Naive thymus-derived CD4-positive, alpha-beta T cell (primary cell): ENCODE measurements around the gene TMPRSS13. TPM values are rescaled to one million over a fixed set of nuclear protein-coding genes. Genes with fewer than 3 reads are reported as not detected.

Experiments used
- ATAC-seq: fragments of 150-1000 bp; cut with Tn5 transposase; 2 replicates; pipeline ENCODE4 v1.10.0; 2021; ENCODE audit warnings: mild to moderate bottlenecking, moderate library complexity
- CTCF ChIA-PET: fragments of 350-600 bp; sonication (Branson Sonifier 250); formaldehyde crosslinking; loops from one replicate; lab custom pipeline; 2021; ENCODE audit warnings: antibody characterized with exemption; lab: Charles Lee
- POLR2A ChIA-PET: fragments of 350-600 bp; sonication (Branson Sonifier 250); formaldehyde crosslinking; loops from one replicate; lab custom pipeline; 2021; ENCODE audit warnings: antibody characterized with exemption, inconsistent platforms; lab: Charles Lee
- DNase-seq, 9 donors: peaks; one replicate each; pipeline versions ENCODE4 v3.0.0 to v3.0.0-alpha.2; 2020 to 2022; ENCODE audit warnings: mixed read lengths in 1 of 9
- H3K27ac ChIP-seq: one replicate; pipeline ENCODE4 v1.7.0; 2013; ENCODE audit warnings: mild to moderate bottlenecking, low read depth, low read length, moderate library complexity
- H3K27me3 ChIP-seq, 2 donors: one replicate each; pipeline ENCODE4 v1.7.0; 2013; ENCODE audit warnings: low read length in 2 of 2, mild to moderate bottlenecking in 2 of 2, moderate library complexity in 2 of 2; ENCODE audit not compliant: control insufficient read depth in 2 of 2, insufficient read depth in 2 of 2
- H3K36me3 ChIP-seq, 3 experiments: 1 replicate in 2 of 3; 2 replicates in 1 of 3; pipeline ENCODE4 v1.7.0; 2013; ENCODE audit warnings: low read length in 3 of 3, mild to moderate bottlenecking in 3 of 3, moderate library complexity in 1 of 3; ENCODE audit not compliant: insufficient read depth in 3 of 3, control insufficient read depth in 2 of 3
- H3K4me1 ChIP-seq, 2 donors: one replicate each; pipeline ENCODE4 v1.7.0; 2013; ENCODE audit warnings: low read length in 2 of 2, mild to moderate bottlenecking in 2 of 2, moderate library complexity in 1 of 2; ENCODE audit not compliant: control insufficient read depth in 2 of 2, insufficient read depth in 2 of 2
- H3K4me3 ChIP-seq: 2 replicates; pipeline ENCODE4 v1.7.0; 2013; ENCODE audit warnings: mild to moderate bottlenecking, low read length
- H3K9me3 ChIP-seq, 3 experiments: 1 replicate in 2 of 3; 2 replicates in 1 of 3; pipeline ENCODE4 v1.7.0; 2013; ENCODE audit warnings: low read length in 3 of 3; ENCODE audit not compliant: control insufficient read depth in 2 of 3
- H3K27ac Mint-ChIP-seq, 9 donors: one replicate each; pipeline ENCODE4 v1.8.0; 2020 to 2022; ENCODE audit warnings: mixed read lengths in 9 of 9, mild to moderate bottlenecking in 8 of 9, moderate library complexity in 5 of 9, inconsistent platforms in 2 of 9
- H3K27me3 Mint-ChIP-seq, 5 donors: one replicate each; pipeline ENCODE4 v1.8.0; 2021 to 2022; ENCODE audit warnings: mixed read lengths in 5 of 5, mild to moderate bottlenecking in 1 of 5
- H3K36me3 Mint-ChIP-seq, 5 donors: one replicate each; pipeline ENCODE4 v1.8.0; 2020 to 2022; ENCODE audit warnings: mixed read lengths in 5 of 5, mild to moderate bottlenecking in 3 of 5, inconsistent platforms in 1 of 5
- H3K4me1 Mint-ChIP-seq, 7 donors: one replicate each; pipeline ENCODE4 v1.8.0; 2020 to 2022; ENCODE audit warnings: mixed read lengths in 7 of 7, mild to moderate bottlenecking in 3 of 7, inconsistent platforms in 1 of 7
- H3K4me3 Mint-ChIP-seq, 10 donors: one replicate each; pipeline ENCODE4 v1.8.0; 2020 to 2022; ENCODE audit warnings: mild to moderate bottlenecking in 10 of 10, mixed read lengths in 10 of 10, moderate library complexity in 6 of 10, inconsistent platforms in 2 of 10
- H3K9me3 Mint-ChIP-seq, 11 donors: one replicate each; pipeline ENCODE4 v1.8.0; 2020 to 2022; ENCODE audit warnings: mixed read lengths in 11 of 11, mild to moderate bottlenecking in 4 of 11, inconsistent platforms in 1 of 11, moderate library complexity in 1 of 11
- intact Hi-C, 2 donors: fragments of 100-400 bp; cut with micrococcal nuclease; formaldehyde crosslinking; loops; one replicate each; pipeline ENCODE4 v1.15.1; 2023
- polyA plus RNA-seq, 2 donors: library from polyadenylated mRNA; unstranded; fragments of 300-500 nt; fragmentation: Illumina TruSeq; gene quantifications; one replicate each; pipeline ENCODE4 v1.2.3, GENCODE V29; 2021
- total RNA-seq, 6 experiments: library from RNA in 5 of 6; stranded (reverse) in 5 of 6; gene quantifications; 1 replicate in 5 of 6; 2 replicates in 1 of 6; pipeline ENCODE4 v1.2.3 and lab custom pipeline; 2021 to 2026

TMPRSS13 gene
- total and polyA plus RNA-seq, 7 experiments from 2014 or later = 0.47 to 4.1 (median 3.0) TPM

DNA sequence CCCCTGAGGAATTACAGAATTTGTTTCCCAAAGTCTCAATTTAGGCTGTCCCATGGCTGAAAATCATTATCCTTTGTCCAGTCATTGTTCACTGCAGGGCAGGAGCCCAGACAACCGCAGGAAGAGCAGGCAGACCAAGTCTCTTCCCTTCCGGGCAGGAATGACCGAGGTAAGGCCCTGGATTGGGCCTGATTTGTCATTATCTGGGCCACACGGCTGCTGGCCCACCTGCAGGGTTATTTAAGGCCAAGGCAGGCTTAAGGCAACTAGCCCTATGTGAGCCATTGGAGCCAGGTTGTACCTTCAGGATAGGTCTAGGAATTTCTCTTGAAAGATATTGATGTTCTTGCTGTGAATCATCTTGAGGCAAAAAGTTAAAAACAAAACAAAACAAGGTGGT is 47.2 kb upstream of the TMPRSS13 start:
- H3K27ac Mint-ChIP-seq = peak overlapping the region in 5 of 9 donors; percentile 2 to 86 (median 41)
- DNase-seq (no peak), ATAC-seq (no peak)
- Histone ChIP-seq H3K4me3 (no peak overlapping the region), H3K9me3 (no peaks in the 10 kb centered on the region), H3K4me1 (peaks cover 47 to 50% of the 10 kb centered on the region in 2 donors), H3K36me3 (no peaks in the 10 kb centered on the region), H3K27me3 (no peaks in the 10 kb centered on the region), H3K27ac (no peak overlapping the region)
- peaks cover 47 to 80% (median 76%) of the 10 kb centered on the region in 7 donors for H3K4me1 Mint-ChIP-seq
- intact Hi-C loops = loop anchor here in 1 of 2 donors (1.0 kb wide), 1 partner anchor 10 kb away; the partner anchor contains the start of gene IL10RA
- H3K27me3 Mint-ChIP-seq = no peaks in the 10 kb centered on the region
- peak overlapping the region in 6 of 10 donors; percentile 10 to 93 (median 86) for H3K4me3 Mint-ChIP-seq
- peaks cover 0 to 14% (median 0%) of the 10 kb centered on the region in 11 donors for H3K9me3 Mint-ChIP-seq
- peaks cover 0 to 59% (median 7%) of the 10 kb centered on the region in 5 donors for H3K36me3 Mint-ChIP-seq
- ChIA-PET CTCF (interaction anchor here (0.6 to 1.3 kb wide), 4 partner anchors 16 to 77 kb away, joined by 3 to 4 read pairs (median 3); no protein-coding TSS in a partner anchor), POLR2A (interaction anchor here (0.6 to 16.0 kb wide), 3 partner anchors 11 to 591 kb away, joined by 3 to 302 read pairs (median 28); partner anchors contain the start of gene IL10RA)

DNA sequence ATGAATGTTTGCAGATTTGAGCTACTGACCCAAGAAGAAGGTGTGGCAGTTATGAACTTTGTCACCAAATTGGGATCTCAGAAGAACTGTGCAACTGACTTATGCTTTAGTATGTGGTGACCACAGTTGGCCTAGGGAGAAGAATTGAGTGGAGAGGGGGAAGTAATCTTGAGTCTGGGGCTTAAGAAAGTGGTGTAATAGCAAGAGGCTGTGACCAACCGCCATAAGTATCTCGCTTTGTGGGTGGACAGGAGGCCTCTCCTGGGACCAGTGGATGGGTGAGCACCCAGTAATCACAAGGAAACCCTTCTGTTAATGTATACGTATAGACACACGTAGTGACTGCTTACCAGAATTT is 44.3 kb upstream of the TMPRSS13 start:
- H3K36me3 Mint-ChIP-seq = peaks cover 0 to 56% (median 7%) of the 10 kb centered on the region in 5 donors

DNA sequence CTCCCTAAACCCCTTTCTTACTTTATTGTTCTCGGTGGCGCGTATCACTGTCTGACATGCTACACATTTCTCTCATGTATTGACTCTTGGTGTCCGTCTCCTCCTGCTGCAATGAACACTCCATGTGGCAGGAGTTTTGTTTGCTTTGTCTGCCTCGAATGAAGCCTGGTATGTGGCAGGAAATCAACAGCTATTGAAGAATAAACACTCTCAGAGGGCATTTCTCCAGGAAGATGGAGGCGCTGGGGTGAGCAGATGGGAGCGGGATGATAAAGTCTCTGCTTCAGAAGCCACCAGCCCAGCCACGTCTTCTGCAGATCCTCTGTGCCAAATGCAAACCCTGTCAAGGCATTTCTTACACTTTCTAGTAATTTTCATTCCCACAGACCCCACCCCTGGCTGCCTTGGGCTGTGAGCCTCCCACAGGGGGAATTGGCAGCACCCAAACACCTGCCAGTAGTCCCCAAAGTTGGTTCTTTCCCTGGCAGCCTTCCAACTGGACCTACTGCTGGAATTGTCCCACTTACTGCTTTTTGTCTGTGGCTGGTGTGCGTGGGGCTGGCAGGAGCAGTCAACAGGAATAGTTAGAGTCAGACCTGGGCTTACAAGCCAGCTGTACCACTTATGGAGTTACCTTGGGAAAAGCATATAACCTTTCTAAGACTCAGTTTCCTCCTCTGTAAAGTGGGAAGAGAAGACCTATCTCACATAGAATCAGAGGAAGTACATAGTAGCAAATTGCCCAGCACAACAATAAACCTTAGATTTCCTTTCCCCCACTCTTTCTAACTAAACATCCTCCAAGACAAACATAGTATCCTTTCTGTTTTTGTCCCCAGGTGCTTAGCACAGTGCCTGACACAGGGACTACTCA is 43.7 kb upstream of the TMPRSS13 start:
- Histone ChIP-seq H3K4me3 (no peak overlapping the region), H3K9me3 (no peaks in the 10 kb centered on the region), H3K36me3 (no peaks in the 10 kb centered on the region), H3K27me3 (no peaks in the 10 kb centered on the region), H3K27ac (no peak overlapping the region), H3K4me1 (peaks cover 51 to 67% of the 10 kb centered on the region in 2 donors)
- Mint-ChIP-seq H3K9me3 (peaks cover 0 to 11% (median 0%) of the 10 kb centered on the region in 11 donors), H3K27me3 (no peaks in the 10 kb centered on the region), H3K4me1 (peaks cover 51 to 89% (median 87%) of the 10 kb centered on the region in 7 donors), H3K27ac (peak overlapping the region in 8 of 9 donors; percentile 29 to 80 (median 64)), H3K36me3 (peaks cover 0 to 55% (median 3%) of the 10 kb centered on the region in 5 donors), H3K4me3 (peak overlapping the region in 8 of 10 donors; percentile 19 to 75 (median 24))
- ChIA-PET CTCF (interaction anchor here (0.9 kb wide), 1 partner anchor 25 kb away, joined by 3 read pairs; no protein-coding TSS in a partner anchor), POLR2A (interaction anchor here (0.6 to 1.9 kb wide), 7 partner anchors 10 to 281 kb away, joined by 3 to 14 read pairs (median 4); no protein-coding TSS in a partner anchor)
- intact Hi-C loops = no loop called here
- no peak for ATAC-seq
- no peak for DNase-seq

More for the DNA sequence above, 44.3 kb upstream of the TMPRSS13 start:
- ATAC-seq (peak; percentile 24), DNase-seq (no peak)
- no peaks in the 10 kb centered on the region for H3K36me3 ChIP-seq
- H3K27ac Mint-ChIP-seq = peak overlapping the region in 6 of 9 donors; percentile 5 to 80 (median 50)
- CTCF ChIA-PET = interaction anchor here (0.7 to 1.4 kb wide), 3 partner anchors 22 to 26 kb away, joined by 3 to 4 read pairs (median 3); no protein-coding TSS in a partner anchor
- intact Hi-C loops = no loop called here
- H3K27me3 Mint-ChIP-seq = no peaks in the 10 kb centered on the region
- no peaks in the 10 kb centered on the region for H3K9me3 ChIP-seq
- H3K4me1 ChIP-seq = peaks cover 51 to 69% of the 10 kb centered on the region in 2 donors
- POLR2A ChIA-PET = interaction anchor here (0.6 to 1.9 kb wide), 6 partner anchors 10 to 280 kb away, joined by 3 to 14 read pairs (median 5); no protein-coding TSS in a partner anchor
- no peak overlapping the region for H3K27ac ChIP-seq
- peaks cover 52 to 91% (median 87%) of the 10 kb centered on the region in 7 donors for H3K4me1 Mint-ChIP-seq
- peaks cover 0 to 14% (median 0%) of the 10 kb centered on the region in 11 donors for H3K9me3 Mint-ChIP-seq
- H3K4me3 Mint-ChIP-seq = peak overlapping the region in 7 of 10 donors; percentile 19 to 75 (median 24)
- no peak overlapping the region for H3K4me3 ChIP-seq
- no peaks in the 10 kb centered on the region for H3K27me3 ChIP-seq

DNA sequence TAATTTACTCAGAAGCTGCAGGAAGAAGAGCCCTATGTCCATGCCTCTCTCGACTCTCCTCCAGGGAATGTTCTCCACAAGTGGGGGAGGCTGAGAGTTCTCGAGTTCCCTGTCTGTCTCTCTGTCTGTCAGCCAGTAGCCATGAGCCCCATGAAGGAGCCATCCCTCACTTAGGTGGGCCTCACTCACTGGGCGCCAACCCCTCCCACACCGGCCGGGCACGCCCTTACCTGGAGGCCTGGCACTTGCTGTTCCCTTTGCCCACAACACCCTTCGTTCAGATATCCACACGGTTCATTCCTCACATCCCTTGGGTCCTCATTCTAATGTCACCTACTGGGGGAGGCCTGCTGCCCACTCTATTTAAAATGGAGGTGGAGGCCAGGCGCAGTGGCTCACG is 42.8 kb upstream of the TMPRSS13 start:
- no peak overlapping the region for H3K27ac ChIP-seq

DNA sequence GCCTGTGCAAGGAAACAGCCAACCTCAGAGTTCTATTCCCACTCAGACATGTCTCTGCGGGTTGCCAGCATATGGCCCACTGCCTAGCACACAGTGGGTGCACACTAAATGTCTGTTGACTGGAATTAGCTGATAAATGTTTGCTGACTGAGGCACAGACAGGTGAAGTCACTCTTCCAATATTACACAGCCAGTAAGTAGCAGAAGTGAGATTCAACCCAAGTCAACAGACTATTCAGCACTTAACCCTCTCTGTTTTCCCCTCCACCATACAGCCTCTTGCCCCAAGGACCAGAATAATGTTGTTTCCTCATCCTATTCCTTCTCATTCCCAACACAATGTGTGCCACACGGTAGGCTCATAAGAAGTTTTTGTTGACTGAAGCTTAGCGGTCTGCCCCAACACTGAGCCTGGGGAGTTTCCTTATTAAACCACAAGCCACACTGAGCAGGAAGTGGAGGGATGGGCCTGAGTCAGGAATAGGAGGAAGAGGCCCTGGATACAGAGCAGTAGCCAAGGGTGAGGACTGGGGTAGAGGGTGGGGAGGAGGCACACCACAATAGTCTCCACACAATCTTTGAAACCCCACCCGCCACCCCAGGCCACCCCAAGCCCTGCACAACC is 41.3 kb upstream of the TMPRSS13 start:
- POLR2A ChIA-PET = interaction anchor here (0.6 to 5.4 kb wide), 8 partner anchors 9 to 82 kb away, joined by 3 to 43 read pairs (median 3); no protein-coding TSS in a partner anchor
- H3K36me3 Mint-ChIP-seq = peaks cover 0 to 38% (median 0%) of the 10 kb centered on the region in 5 donors
- H3K9me3 ChIP-seq = no peaks in the 10 kb centered on the region
- H3K27me3 ChIP-seq = no peaks in the 10 kb centered on the region
- peaks cover 38 to 71% (median 65%) of the 10 kb centered on the region in 7 donors for H3K4me1 Mint-ChIP-seq
- ATAC-seq (peak; percentile 85), DNase-seq (peak in 1 of 9 donors; percentile 8)
- H3K4me3 Mint-ChIP-seq = peak overlapping the region in 9 of 10 donors; percentile 26 to 80 (median 50)
- H3K27ac Mint-ChIP-seq = peak overlapping the region in 8 of 9 donors; percentile 7 to 76 (median 20)
- H3K36me3 ChIP-seq = no peaks in the 10 kb centered on the region
- peaks cover 0 to 2% (median 0%) of the 10 kb centered on the region in 11 donors for H3K9me3 Mint-ChIP-seq
- peaks cover 48 to 50% of the 10 kb centered on the region in 2 donors for H3K4me1 ChIP-seq
- no peaks in the 10 kb centered on the region for H3K27me3 Mint-ChIP-seq
- no peak overlapping the region for H3K27ac ChIP-seq
- intact Hi-C loops = loop anchor here (1.0 to 2.0 kb wide), 2 partner anchors 16 to 19 kb away; partner anchors contain the start of gene IL10RA (in 1 of the 2)
- H3K4me3 ChIP-seq = peak overlapping the region; percentile 31
- CTCF ChIA-PET = interaction anchor here (0.8 to 2.3 kb wide), 3 partner anchors 11 to 24 kb away, joined by 3 to 8 read pairs (median 3); no protein-coding TSS in a partner anchor

More for the DNA sequence above, 42.8 kb upstream of the TMPRSS13 start:
- no peaks in the 10 kb centered on the region for H3K9me3 ChIP-seq
- DNase-seq (no peak), ATAC-seq (no peak)
- Mint-ChIP-seq H3K4me3 (no peak overlapping the region), H3K36me3 (peaks cover 0 to 49% (median 0%) of the 10 kb centered on the region in 5 donors), H3K27ac (peak overlapping the region in 4 of 9 donors; percentile 29 to 60 (median 42)), H3K27me3 (no peaks in the 10 kb centered on the region), H3K4me1 (peaks cover 43 to 83% (median 78%) of the 10 kb centered on the region in 7 donors), H3K9me3 (peaks cover 0 to 6% (median 0%) of the 10 kb centered on the region in 11 donors)
- H3K27me3 ChIP-seq = no peaks in the 10 kb centered on the region
- intact Hi-C loops = no loop called here
- no peak overlapping the region for H3K4me3 ChIP-seq
- peaks cover 51 to 60% of the 10 kb centered on the region in 2 donors for H3K4me1 ChIP-seq
- POLR2A ChIA-PET = interaction anchor here (1.0 to 1.9 kb wide), 3 partner anchors 11 to 19 kb away, joined by 3 to 7 read pairs (median 3); no protein-coding TSS in a partner anchor
- H3K36me3 ChIP-seq = no peaks in the 10 kb centered on the region
- CTCF ChIA-PET = no interaction called here
